GM12891 (cell line): ENCODE results near the gene SAMHD1.

ENCODE experiments used
- PAX5 ChIP-seq: IDR thresholded peaks from 2 replicates; pipeline ENCODE4 v1.6.1; 2011; ENCODE audit warnings: low read length, moderate library complexity, mild to moderate bottlenecking; ENCODE audit not compliant: insufficient read depth, severe bottlenecking
- POLR2A ChIP-seq: IDR thresholded peaks from 2 replicates; pipeline ENCODE4 v1.6.1; 2011; ENCODE audit warnings: low read depth, low read length, control low read depth

DNA sequence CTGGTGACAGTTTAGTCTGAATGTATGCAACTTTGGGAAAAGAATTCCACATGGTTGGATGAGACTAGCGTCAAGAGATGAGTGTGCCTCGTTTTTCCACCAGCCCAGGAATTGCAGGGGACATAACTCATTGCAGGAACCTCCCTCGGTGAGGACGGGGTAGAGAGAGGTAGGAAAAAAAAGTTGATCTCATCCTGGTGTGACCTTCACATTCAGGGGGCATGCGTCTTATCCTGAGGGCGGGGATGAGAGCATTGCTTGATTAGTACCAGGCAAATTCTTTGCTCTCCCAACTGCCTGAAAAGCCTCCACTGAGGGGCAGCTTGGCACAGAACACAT, 63.8 kb downstream of the SAMHD1 start:
- no peak for TF ChIP-seq POLR2A
- TF ChIP-seq PAX5: no peak
